PC-3 (cell line): ENCODE data around the gene NFATC1. TPM values are rescaled to one million over a fixed set of nuclear protein-coding genes. Genes with fewer than 3 reads are reported as not detected.
A peak's percentile ranks its signal among the peaks of the same experiment; 100 is the strongest.

Source experiments
- ATAC-seq: fragments of 200-7000 bp; cut with Tn5 transposase; 2 replicates; pipeline ENCODE4 v1.9.1; 2020; ENCODE audit warnings: mild to moderate bottlenecking, moderate library complexity
- BruUV-seq: library from RNA; stranded (reverse); fragments of 400-500 nt; replicated peaks from 2 replicates; lab custom pipeline; 2021; lab: Mats Ljungman, UMichigan
- CTCF ChIA-PET: fragments of 300-600 bp; sonication (Branson Sonifier 250); formaldehyde crosslinking; loops from one replicate; lab custom pipeline; 2022; ENCODE audit warnings: antibody characterized with exemption; lab: Charles Lee
- POLR2A ChIA-PET: fragments of 300-600 bp; sonication (Branson Sonifier 250); formaldehyde crosslinking; loops from one replicate; lab custom pipeline; 2022; ENCODE audit warnings: antibody characterized with exemption; ENCODE audit not compliant: unreplicated experiment; lab: Charles Lee
- DNase-seq: peaks from one replicate; pipeline ENCODE4 v3.0.0-alpha.2; 2015
- H2AFZ ChIP-seq: fragments of 300-600 bp; sonication (generic); 2 replicates; pipeline ENCODE4 v1.6.0; 2016; ENCODE audit warnings: antibody characterized with exemption, low read length
- H3F3A ChIP-seq: fragments of 300-600 bp; sonication (generic); one replicate; pipeline ENCODE4 v1.6.0; 2017; ENCODE audit warnings: antibody characterized with exemption, low read length, control low read depth, mild to moderate bottlenecking; ENCODE audit not compliant: unreplicated experiment
- H3K27ac ChIP-seq: fragments of 300-600 bp; sonication (generic); 2 replicates; pipeline ENCODE4 v1.5.1; 2016; ENCODE audit warnings: mild to moderate bottlenecking, low read length
- H3K27me3 ChIP-seq: fragments of 300-600 bp; sonication (generic); 2 replicates; pipeline ENCODE4 v1.6.1; 2016; ENCODE audit warnings: low read length, mixed read lengths
- H3K36me3 ChIP-seq: fragments of 300-600 bp; sonication (generic); 2 replicates; pipeline ENCODE4 v1.6.1; 2016; ENCODE audit warnings: low read depth, mixed run types, low read length, mixed read lengths
- H3K4me1 ChIP-seq: fragments of 300-600 bp; sonication (generic); 2 replicates; pipeline ENCODE4 v1.5.1; 2016; ENCODE audit warnings: low read length; ENCODE audit not compliant: insufficient read depth
- H3K4me2 ChIP-seq: fragments of 300-600 bp; sonication (generic); 2 replicates; pipeline ENCODE4 v1.6.0; 2016; ENCODE audit warnings: low read length
- H3K4me3 ChIP-seq: fragments of 300-600 bp; sonication (generic); 2 replicates; pipeline ENCODE4 v1.5.1; 2016; ENCODE audit warnings: mild to moderate bottlenecking, low read length, mixed read lengths
- H3K79me2 ChIP-seq: fragments of 300-600 bp; sonication (generic); 2 replicates; pipeline ENCODE4 v1.6.1; 2017; ENCODE audit warnings: low read length, mixed read lengths
- H3K9ac ChIP-seq: fragments of 300-600 bp; sonication (generic); 2 replicates; pipeline ENCODE4 v1.6.0; 2016; ENCODE audit warnings: mild to moderate bottlenecking, low read length
- H3K9me2 ChIP-seq: fragments of 300-600 bp; sonication (generic); replicated peaks from 2 replicates; pipeline ENCODE4 v1.6.1; 2016; ENCODE audit warnings: mixed run types, low read length, mixed read lengths
- H3K9me3 ChIP-seq: fragments of 300-600 bp; sonication (generic); 2 replicates; pipeline ENCODE4 v1.6.1; 2016; ENCODE audit warnings: low read length, mixed read lengths
- H4K20me1 ChIP-seq: fragments of 300-600 bp; sonication (generic); 2 replicates; pipeline ENCODE4 v1.6.1; 2016; ENCODE audit warnings: low read length, mixed read lengths
- EZH2 ChIP-seq: fragments of 300-600 bp; sonication (generic); IDR thresholded peaks from one replicate; pipeline ENCODE4 v1.6.1; 2017; ENCODE audit warnings: antibody characterized with exemption, mild to moderate bottlenecking, low read length; ENCODE audit not compliant: unreplicated experiment
- EZH2phosphoT487 ChIP-seq: fragments of 300-600 bp; sonication (generic); IDR thresholded peaks from 2 replicates; pipeline ENCODE4 v1.6.1; 2018; ENCODE audit warnings: mild to moderate bottlenecking, antibody characterized with exemption, low read length, borderline replicate concordance
- intact Hi-C: fragments of 100-400 bp; cut with micrococcal nuclease; formaldehyde crosslinking; loops from 2 replicates; pipeline ENCODE4 v1.9.0; 2023
- total RNA-seq: library from RNA; depleted of rRNA; stranded (reverse); fragments of >200 nt; gene quantifications from 2 replicates; pipeline ENCODE4 v1.2.3, GENCODE V29; 2014
- TF ChIP-seq, protein P1 (sequence below): fragments of 300-600 bp; sonication (generic); conservative IDR thresholded peaks from 2 replicates; pipeline ENCODE4 v1.5.1; 2017; ENCODE audit warnings: antibody characterized with exemption, low read depth, mild to moderate bottlenecking, low read length

The NFATC1 gene
- total RNA-seq, 1 experiment from 2014 or later = 5.9 TPM

DNA sequence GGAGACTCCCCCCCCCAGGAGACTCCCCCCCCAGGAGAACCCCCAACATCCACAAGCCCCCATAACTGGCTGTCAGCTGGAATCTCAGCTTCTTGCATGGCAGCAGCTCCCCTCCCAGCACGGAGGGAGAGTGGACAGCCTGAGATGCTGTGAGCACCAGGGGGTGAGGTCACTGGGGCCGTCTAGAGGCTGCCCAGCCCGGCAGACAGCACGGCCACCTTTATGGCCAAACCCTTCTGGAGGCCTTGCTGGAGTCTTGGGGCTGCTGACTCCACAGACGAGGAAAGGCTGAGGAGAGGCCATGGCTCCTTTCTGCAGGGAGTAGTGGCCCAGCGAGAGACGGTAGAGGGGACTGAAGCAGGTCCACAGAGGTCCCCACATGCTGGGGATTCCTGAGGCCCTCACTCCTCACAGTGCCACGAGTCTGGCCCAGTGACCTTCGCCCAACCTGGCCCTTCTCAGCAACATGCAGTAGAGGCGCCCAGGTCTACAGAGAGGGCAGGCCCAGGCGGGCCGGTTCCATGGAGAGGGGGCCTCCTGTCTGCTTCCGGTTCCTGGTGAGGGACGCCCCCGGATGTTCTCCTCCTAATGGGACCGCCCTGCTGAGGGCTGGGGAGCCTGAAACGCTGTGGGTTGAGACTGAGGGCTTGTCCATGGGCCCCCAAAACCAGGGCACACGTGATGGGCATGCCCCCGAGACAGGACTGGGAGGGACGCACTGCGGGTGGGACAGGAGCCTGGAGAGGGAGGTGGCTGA lies 161.3 kb downstream of the NFATC1 start:
- Histone ChIP-seq H3K27ac (no peak overlapping the region), H3K9me3 (no peaks in the 10 kb centered on the region), H3K9me2 (no peaks in the 10 kb centered on the region), H3K36me3 (no peaks in the 10 kb centered on the region), H4K20me1 (no peaks in the 10 kb centered on the region), H3K4me2 (no peak overlapping the region), H3K4me1 (no peaks in the 10 kb centered on the region), H3F3A (no peaks in the 10 kb centered on the region), H2AFZ (no peak overlapping the region), H3K79me2 (no peaks in the 10 kb centered on the region), H3K4me3 (no peak overlapping the region), H3K9ac (no peak overlapping the region), H3K27me3 (peaks cover 20% of the 10 kb centered on the region)
- POLR2A ChIA-PET = no interaction called here
- CTCF ChIA-PET = no interaction called here
- DNase-seq (no peak), ATAC-seq (peak; percentile 22; the same call in 1 of the 2 replicates)
- no TSS peak for BruUV-seq
- intact Hi-C loops = no loop called here
- TF ChIP-seq EZH2phosphoT487 (no peak), EZH2 (no peak)
- TF ChIP-seq, protein P1, sequence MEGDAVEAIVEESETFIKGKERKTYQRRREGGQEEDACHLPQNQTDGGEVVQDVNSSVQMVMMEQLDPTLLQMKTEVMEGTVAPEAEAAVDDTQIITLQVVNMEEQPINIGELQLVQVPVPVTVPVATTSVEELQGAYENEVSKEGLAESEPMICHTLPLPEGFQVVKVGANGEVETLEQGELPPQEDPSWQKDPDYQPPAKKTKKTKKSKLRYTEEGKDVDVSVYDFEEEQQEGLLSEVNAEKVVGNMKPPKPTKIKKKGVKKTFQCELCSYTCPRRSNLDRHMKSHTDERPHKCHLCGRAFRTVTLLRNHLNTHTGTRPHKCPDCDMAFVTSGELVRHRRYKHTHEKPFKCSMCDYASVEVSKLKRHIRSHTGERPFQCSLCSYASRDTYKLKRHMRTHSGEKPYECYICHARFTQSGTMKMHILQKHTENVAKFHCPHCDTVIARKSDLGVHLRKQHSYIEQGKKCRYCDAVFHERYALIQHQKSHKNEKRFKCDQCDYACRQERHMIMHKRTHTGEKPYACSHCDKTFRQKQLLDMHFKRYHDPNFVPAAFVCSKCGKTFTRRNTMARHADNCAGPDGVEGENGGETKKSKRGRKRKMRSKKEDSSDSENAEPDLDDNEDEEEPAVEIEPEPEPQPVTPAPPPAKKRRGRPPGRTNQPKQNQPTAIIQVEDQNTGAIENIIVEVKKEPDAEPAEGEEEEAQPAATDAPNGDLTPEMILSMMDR = no peak

DNA sequence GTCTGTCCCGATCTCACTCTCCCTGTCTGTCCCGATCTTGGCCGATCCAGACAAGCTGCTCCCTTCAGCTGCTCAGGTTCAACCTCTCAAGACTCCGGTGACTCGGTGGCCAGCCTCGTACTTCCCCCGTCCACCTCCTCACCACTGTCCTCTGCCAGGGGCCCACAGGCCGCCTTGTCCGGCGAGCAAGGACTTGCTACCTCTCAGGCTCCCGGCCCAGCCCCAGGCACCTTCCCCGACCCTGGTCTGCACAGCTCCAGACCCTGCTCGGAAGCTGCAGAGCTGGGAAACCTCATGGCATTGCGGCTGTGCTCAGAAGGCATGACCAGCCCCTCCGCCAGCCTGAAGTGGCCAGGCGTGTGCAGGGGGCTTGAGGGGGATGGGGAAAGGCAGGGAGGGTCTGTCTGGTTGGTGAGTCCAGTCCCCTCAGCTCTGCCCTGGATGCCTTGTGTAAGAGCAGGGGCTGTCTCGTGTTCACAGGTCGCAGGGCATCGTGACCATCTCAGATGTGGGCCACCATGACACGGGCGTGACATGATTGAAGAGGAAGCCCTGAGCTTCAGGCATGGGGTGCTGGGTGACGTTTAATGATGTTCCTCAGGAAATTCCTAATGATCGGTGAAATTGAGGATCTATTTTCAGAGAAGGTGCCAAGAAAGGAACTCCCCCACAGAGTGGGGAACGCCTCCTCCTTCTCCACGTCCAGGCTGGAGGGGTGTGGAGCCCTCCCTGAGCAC lies 162.6 kb downstream of the NFATC1 start:
- H3K79me2 ChIP-seq = no peaks in the 10 kb centered on the region
- no TSS peak for BruUV-seq
- no peaks in the 10 kb centered on the region for H3K36me3 ChIP-seq
- ChIA-PET POLR2A (no interaction called here), CTCF (no interaction called here)
- no peak overlapping the region for H3K27ac ChIP-seq
- DNase-seq (no peak), ATAC-seq (no peak)
- H3K9me3 ChIP-seq = no peaks in the 10 kb centered on the region
- intact Hi-C loops = no loop called here
- no peaks in the 10 kb centered on the region for H3K9me2 ChIP-seq
- no peaks in the 10 kb centered on the region for H3K4me1 ChIP-seq
- H3F3A ChIP-seq = no peaks in the 10 kb centered on the region
- H3K4me3 ChIP-seq = no peak overlapping the region
- no peak overlapping the region for H3K9ac ChIP-seq
- peaks cover 20% of the 10 kb centered on the region for H3K27me3 ChIP-seq
- no peak overlapping the region for H2AFZ ChIP-seq
- no peaks in the 10 kb centered on the region for H4K20me1 ChIP-seq
- no peak for TF ChIP-seq EZH2phosphoT487
- TF ChIP-seq, protein P1 = no peak
- TF ChIP-seq EZH2 = no peak
- no peak overlapping the region for H3K4me2 ChIP-seq

DNA sequence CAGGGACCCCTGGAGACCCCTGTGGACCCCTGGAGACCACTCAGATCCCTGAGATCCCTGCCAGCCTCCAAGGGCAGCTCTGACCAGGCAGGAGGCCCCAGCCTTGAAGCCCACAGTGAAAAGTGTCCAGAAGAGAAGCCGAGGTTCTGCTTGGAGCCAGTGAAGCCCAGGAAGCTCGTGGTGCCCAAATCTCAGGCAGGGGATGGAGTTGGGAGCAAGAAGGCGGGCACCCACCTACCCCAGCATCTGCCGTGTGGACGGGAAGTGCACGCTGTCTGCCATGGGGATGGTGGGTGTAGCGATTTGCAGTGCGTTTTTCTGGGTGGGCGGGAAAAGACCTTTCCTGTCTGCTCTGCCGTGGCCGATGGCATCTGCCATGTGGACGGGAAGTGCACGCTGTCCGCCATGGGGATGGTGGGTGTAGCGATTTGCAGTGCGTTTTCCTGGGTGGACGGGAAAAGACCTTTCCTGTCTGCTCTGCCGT lies 163.2 kb downstream of the NFATC1 start:
- Histone ChIP-seq H3K9me3 (no peaks in the 10 kb centered on the region), H3K27me3 (peaks cover 18% of the 10 kb centered on the region), H4K20me1 (no peaks in the 10 kb centered on the region), H3K79me2 (no peaks in the 10 kb centered on the region), H3K9ac (no peak overlapping the region), H3K36me3 (no peaks in the 10 kb centered on the region), H3K9me2 (no peaks in the 10 kb centered on the region), H3K4me3 (no peak overlapping the region), H3K4me1 (no peaks in the 10 kb centered on the region), H3K27ac (no peak overlapping the region), H2AFZ (no peak overlapping the region), H3F3A (no peaks in the 10 kb centered on the region), H3K4me2 (no peak overlapping the region)
- BruUV-seq = no TSS peak
- intact Hi-C loops = no loop called here
- ATAC-seq = no peak
- TF ChIP-seq EZH2 (no peak), EZH2phosphoT487 (no peak)
- TF ChIP-seq, protein P1 = no peak
- POLR2A ChIA-PET = no interaction called here
- DNase-seq = no peak
- CTCF ChIA-PET = no interaction called here
